NOMO-1 treated with DMSO at 0.1 percent for 48 hours (cell line): Measurements from ENCODE around the gene TMED10.
"Not testable (repeated sequence)": the region's sequence is repeated elsewhere in the genome, so short reads cannot be mapped to it uniquely, and the experiment has no call there.

ENCODE experiments used
- DNase-seq: peaks from one replicate; lab custom pipeline; 2025; ENCODE audit not compliant: unreplicated experiment; lab: John Stamatoyannopoulos, UW

The TMED10 gene

GRCh38 chr14:75191100-75191499, 14.7 kb upstream of the TMED10 start:
- DNase-seq = no peak

GRCh38 chr14:75190023-75190422, 13.6 kb upstream of the TMED10 start:
- DNase-seq = no peak

DNA sequence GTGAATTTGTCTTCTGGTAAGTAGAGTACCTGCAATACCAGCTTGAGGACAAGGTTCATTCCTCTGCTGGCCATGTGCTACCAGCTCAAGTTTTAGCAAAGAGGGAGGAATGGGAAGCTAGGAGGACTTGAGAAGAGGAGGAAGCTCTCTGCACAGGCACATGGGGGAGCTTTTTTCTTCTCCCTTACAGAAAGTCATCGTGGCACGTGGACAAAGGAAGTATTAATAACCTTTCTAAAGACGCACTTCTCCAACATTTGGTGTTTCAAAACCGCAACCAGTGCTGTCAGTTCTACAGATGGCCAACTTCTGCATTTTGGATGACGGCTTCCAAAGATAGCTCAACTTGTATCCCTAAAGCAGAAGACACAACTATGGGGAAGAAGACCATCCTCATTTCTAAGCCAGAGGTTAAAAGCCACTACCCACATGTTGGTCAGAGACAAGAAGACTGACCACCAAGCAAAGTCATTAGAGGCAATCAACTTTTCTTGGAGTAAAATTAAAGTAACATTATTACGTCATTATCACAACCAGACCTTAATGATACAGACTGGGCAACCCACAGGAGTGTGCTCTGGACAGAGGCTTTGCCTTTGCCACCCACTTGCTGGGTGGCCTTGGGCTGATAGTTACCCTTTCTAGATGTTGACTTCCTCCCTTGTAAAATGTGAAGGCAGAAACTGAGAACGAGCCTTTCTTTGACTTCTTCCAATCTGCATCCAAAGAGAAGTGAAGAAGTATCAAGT, 12.3 kb upstream of the TMED10 start:
- DNase-seq = peak; percentile 99

- no peak for DNase-seq
Measured at GRCh38 chr14:75188086-75188485, 11.7 kb upstream of the TMED10 start.

DNA sequence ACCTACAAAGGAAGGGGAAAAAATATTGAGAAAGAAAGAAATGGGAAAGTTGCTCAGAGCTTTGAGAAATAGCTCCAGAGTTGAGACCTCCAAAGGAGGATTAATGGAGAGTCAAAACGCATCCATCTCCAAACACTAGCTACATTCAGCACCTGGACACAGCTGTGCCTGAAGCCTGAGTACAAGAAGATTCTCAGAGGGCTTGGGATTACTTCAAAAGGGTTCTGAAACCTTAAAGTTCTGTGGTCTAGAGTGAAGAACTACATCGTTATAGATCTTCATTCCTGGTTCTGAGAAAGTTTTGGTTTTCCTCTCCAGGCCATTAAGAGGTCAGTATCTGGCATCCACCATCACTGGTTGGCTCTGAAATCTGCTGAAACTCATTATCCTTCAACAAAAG, 10.5 kb upstream of the TMED10 start:
- no peak for DNase-seq

DNA sequence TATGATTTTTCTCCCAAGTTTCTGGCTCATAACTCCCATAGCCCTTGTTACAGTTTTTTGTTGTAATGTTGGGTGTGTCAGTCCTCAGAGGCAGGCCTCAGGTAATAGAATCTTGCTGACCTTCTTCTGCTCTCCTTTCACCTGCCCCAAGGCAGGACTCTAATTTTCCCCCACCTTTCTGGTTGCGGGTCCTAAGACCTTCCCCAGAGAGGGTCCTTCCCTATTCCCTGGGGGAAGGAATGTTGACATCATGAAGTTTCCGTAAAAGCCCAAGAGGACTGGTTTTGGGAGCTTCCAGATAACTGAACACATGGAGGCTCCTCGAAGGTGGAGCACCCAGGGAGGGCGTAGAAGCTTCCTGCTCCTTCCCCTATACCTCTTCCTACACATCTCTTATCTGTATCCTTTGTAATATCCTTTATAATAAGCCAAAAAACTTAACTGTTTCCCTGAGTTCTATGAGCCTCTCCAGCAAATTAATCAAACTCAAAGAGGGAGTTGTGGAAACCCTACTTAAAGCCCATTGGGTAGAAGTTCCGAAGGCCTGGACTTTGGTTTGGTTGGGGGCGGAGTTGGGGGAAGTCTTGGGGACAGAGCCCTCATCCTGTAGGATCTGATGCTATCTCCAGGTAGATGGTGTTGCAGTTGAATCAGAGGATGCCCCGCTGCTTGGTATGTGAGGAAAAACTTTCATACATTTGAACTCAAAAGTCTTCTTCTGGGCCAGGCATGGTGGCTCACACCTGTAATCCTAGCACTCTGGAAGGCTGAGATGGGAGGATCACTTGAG, 9.0 kb upstream of the TMED10 start:
- DNase-seq = no peak

DNA sequence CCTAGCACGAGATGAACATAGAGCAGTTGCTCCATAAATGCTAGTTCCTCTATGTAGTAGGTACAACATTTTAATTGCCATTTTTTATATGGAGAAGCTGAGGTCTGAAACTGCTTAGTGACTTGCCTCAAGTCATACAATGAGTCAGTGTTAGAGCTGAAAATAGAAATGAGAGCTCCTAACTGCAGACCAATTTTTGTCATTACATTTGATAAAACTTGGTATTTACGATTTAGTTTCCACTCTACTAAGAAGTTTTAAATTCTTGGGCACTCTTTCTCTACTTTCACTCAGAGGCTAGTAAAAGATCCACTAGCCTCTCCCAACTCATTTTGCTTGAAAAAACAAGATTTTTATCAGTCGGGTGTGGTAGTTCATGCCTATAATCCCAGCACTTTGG, 8.1 kb upstream of the TMED10 start:
- DNase-seq = peak; percentile 97

GRCh38 chr14:75184039-75184438, 7.6 kb upstream of the TMED10 start:
- DNase-seq = no peak

- DNase-seq = no peak
Measured at GRCh38 chr14:75183225-75183624, 6.8 kb upstream of the TMED10 start.

DNA sequence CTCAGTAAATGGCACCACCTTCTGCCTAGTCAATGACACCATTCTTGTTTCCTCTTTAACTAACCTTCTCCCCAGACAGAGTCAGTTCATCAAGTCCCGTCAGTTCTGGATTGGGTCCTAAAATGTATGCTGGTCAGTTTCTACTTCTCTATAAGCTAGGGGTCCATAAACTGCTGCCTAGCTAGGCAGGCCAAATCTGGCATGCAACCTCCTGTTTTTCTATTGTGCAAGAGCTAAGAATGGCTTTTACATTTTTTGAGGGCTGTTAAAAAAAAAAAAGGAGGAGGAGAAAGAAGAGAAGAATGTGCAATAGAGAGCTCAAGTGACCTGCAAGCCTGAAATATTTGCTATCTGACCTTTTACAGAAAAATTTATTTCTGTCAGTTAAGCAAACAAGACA, 6.4 kb upstream of the TMED10 start:
- peak; percentile 98 for DNase-seq

DNA sequence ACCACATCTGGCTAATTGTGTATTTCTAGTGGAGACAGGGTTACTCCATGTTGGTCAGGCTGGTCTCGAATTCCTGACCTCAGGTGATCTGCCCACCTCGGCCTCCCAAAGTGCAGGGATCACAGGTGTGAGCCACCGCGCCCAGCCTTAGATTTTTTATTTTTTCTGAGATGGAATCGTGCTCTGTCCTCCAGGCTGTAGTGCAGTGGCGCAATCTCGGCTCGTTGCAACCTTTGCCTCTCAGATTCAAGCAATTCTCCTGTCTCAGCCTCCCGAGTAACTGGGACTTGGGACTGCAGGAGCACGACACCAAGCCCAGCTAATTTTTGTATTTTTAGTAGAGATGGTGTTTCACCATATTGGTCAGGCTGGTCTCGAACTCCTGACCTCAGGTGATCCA, 5.8 kb upstream of the TMED10 start:
- DNase-seq = not testable (repeated sequence)

DNA sequence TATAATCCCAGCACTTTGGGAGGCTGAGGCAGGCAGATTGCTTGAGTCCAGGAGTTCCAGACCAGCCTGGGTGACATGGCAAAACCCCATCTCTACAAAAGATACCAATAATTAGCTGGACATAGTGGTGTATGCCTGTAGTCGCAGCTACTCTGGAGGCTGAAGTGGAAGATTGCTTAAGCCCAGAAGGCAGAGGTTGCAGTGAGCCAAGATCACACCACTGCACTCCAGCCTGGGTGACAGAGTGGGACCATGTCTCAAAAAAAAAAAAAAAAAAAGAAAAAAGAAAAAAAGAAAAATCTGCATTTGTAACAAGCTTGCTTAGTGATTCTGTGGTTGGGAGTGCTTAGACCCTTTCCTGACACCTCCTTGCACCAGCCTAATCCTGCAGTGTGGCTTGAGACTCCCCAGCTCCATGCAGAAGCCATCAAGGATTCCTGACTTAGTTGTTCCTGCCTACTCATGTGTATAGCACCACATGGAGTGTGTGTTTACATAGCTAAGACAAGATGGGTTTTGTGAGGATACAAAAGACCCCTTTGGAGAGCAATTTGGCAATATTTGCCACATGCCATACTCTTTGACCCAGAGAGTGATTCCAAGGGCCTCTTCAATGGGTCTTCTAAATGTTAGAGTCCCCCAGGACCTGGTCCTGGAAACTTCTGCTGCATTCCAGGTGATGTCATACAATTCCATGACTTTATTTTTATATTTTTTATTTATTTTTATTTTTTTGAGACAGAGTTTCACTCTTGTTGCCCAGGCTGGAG, 5.1 kb upstream of the TMED10 start:
- DNase-seq = no peak

DNA sequence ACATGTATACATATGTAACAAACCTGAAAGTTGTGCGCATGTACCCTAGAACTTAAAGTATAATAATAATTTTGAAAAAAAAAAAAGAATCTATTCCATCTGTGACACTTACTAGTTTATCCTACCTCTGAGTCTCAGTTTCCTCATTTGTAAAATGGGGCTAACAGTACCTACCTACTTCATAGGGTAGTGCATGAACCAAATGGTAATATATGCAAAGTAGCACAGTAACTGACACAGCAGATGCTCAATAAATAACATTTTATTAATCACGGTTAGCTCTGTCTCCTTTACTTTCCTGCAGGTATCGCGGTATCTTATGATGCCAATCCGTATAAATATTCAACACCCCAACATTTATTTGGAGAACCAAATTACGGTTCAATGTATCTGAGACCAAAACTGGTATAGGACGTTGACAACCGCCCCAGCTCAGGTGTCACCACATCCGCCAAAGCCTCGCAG, 703 bp downstream of the TMED10 start:
- peak; percentile 60 for DNase-seq

GRCh38 chr14:75174066-75174465, 2.3 kb downstream of the TMED10 start:
- no peak for DNase-seq

- DNase-seq = no peak
Measured at GRCh38 chr14:75170772-75171171, 5.6 kb downstream of the TMED10 start.

GRCh38 chr14:75168586-75169335, 7.7 kb downstream of the TMED10 start:
- no peak for DNase-seq

DNA sequence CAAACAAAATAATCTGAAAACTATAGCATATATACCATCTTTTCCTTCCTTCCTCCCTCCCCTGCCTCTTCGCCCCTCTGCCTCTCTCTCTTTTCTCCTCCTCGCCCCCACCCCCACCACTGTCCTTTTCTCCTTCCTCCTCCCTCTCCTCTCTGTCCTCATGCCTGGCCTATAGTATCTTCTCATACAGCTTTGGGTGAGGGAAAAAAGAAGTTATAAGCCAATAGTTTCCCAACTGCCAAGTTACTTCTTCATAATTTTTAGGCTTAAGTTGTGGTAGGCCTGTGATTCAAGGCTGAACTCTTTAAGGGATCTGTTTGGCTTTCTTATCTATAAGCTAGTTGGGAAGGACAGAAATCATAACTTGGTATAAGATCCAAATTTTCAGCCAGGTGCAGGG, 9.1 kb downstream of the TMED10 start:
- no peak for DNase-seq

DNA sequence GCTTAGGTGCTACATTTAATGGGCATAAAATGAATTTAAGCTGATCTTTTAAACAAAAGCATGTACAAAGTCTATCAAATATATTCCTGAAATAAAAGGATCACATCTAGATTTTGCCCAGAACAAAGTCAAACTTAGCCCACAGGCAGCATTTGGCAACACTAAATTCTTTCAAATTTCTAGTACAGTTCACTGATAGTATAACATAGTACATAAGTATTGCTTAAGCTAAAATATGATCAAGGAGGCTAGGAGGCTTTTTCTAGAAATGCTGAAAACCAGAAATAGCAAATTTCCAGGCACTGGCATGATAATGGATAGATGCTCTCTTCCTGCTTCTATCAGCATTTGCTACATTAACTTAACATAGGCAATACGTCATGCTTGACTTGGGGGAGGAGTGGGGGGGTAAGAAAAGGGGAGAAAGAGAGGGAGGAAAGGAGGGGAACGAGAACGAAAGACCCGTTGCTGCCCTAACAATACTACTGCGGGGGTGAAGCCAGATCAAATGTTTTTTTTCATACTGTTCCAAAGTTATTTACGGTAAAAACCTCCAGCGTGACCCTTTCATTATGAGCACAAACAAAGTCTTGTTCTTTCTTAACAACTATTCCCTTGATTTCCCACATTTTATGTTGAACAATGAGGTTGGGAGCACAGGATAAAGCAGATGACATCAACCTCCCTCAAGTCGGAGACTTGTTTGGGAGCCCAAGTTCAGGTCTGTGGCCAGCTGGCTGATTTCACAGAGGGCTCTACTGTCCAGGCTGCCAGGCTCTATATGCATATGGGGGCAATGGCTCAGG, 10.6 kb downstream of the TMED10 start:
- no peak for DNase-seq

DNA sequence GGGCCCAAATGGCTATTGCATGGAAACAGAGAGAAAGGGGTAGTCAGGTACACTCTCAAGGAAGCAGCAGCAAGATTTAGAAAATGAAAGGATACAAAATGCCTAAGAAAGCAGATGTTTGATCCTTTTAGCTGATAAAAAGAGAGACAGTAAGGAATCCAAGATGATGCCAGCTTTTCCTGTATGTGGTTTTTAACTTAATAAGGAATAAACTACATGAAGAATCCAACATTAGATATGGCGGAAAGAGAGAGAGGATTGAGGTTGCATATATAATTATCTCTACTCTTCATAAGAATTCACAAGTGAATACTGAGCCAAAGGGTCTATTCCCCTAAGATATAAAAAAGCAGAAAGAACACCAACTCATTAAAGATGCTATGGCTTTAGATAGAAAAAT, 11.6 kb downstream of the TMED10 start:
- no peak for DNase-seq

- no peak for DNase-seq
Measured at GRCh38 chr14:75163677-75164076, 12.7 kb downstream of the TMED10 start.
